Upper lobe of left lung (tissue), 6 donors: ENCODE measurements around the gene FOXA1. TPM values are rescaled to one million over a fixed set of nuclear protein-coding genes. Genes with fewer than 3 reads are reported as not detected.

Experiments
- ATAC-seq, 2 donors: fragments of 200-7000 bp; cut with Tn5 transposase; one replicate each; pipeline ENCODE4 v1.9.1; 2022; ENCODE audit warnings: mild to moderate bottlenecking in 2 of 2, moderate library complexity in 2 of 2; ENCODE audit not compliant: low FRiP score in 2 of 2
- DNase-seq, 2 donors: peaks; one replicate each; pipeline ENCODE4 v3.0.0-alpha.2; 2019 to 2020
- H3K27ac ChIP-seq, 4 donors: fragments of 200-600 bp; sonication (generic); one replicate each; pipeline ENCODE4 v1.5.1; 2016 to 2019
- H3K27me3 ChIP-seq, 4 donors: fragments of 200-600 bp; sonication (generic); one replicate each; pipeline ENCODE4 v1.5.1; 2017 to 2019
- H3K36me3 ChIP-seq, 4 donors: fragments of 200-600 bp; sonication (generic); one replicate each; pipeline ENCODE4 v1.5.1; 2016 to 2019
- H3K4me1 ChIP-seq, 4 donors: fragments of 200-600 bp; sonication (generic); one replicate each; pipeline ENCODE4 v1.5.1; 2018 to 2019
- H3K4me3 ChIP-seq, 4 donors: fragments of 200-600 bp; sonication (generic); one replicate each; pipeline ENCODE4 v1.5.1; 2017 to 2019; ENCODE audit warnings: mild to moderate bottlenecking in 2 of 4, moderate library complexity in 1 of 4
- H3K9me3 ChIP-seq, 4 donors: fragments of 200-600 bp; sonication (generic); one replicate each; pipeline ENCODE4 v1.5.1; 2018 to 2019
- EP300 ChIP-seq, 4 donors: sonication (generic); formaldehyde crosslinking; IDR thresholded peaks; one replicate each; pipeline ENCODE4 v1.5.1; 2017; ENCODE audit warnings: antibody characterized with exemption in 4 of 4, control low read depth in 2 of 4
- POLR2A ChIP-seq, 4 donors: fragments of 450-650 bp; IDR thresholded peaks; one replicate each; pipeline ENCODE4 v1.5.1; 2016 to 2017; ENCODE audit warnings: antibody characterized with exemption in 4 of 4, mild to moderate bottlenecking in 2 of 4
- POLR2AphosphoS5 ChIP-seq, 2 donors: sonication (generic); formaldehyde crosslinking; IDR thresholded peaks; one replicate each; pipeline ENCODE4 v1.5.1; 2017; ENCODE audit warnings: antibody characterized with exemption in 2 of 2
- WGBS, 2 donors: methylation state at CpG; one replicate each; pipeline ENCODE4 v1.1.5; 2017 to 2018; 5-methylcytosine and 5-hydroxymethylcytosine counted together
- total RNA-seq, 6 donors: library from RNA; depleted of rRNA in 4 of 6; stranded (reverse); fragments of >200 nt in 4 of 6; gene quantifications; one replicate each; pipeline versions ENCODE4 v1.1.0 to v1.2.1, GENCODE V29; 2016 to 2021
- TF ChIP-seq, protein P1 (sequence below), 6 experiments: fragments of 450-650 bp in 4 of 6; fragments of 200-600 bp in 2 of 6; sonication (generic) in 2 of 6; IDR thresholded peaks; one replicate each; pipeline ENCODE4 v1.5.1; 2016 to 2019; ENCODE audit warnings: antibody characterized with exemption in 6 of 6
- donor health status: DM: no; HTN: no; CAD: no; lungs with moderate emphysema.
- donor health status: DM: no; HTN: yes; CAD: no; lungs with severe emphysema.

FOXA1 gene
- total RNA-seq, 6 donors from 2014 or later, result 25.1 to 69.2 (median 34.6) TPM

DNA sequence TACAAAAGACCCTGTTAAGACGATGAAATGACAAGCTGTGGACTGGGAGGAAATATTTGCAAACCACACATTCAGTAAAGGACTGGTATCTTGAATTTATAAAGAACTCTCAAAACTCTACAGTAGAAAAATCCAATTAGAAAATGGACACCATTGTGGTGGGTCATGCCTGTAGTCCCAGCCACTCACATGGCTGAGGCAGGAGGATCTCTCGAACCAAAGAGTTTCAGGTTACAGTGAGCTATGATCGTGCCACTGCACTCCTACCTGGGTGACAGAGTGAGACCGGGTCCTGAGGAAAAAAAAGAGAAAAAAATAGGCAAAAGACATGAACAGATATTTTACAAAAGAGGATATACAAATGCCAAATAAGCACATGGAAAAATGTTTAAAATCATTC lies 42.3 kb upstream of the FOXA1 start:
- no peaks in the 10 kb centered on the region for H3K4me1 ChIP-seq
- WGBS, 2 donors, result 74 to 75% methylated on average over 4 of the region's 4 CpGs
- H3K36me3 ChIP-seq, result no peaks in the 10 kb centered on the region
- H3K9me3 ChIP-seq, result peaks cover 0 to 2% (median under 1%) of the 10 kb centered on the region in 4 donors
- no peak overlapping the region for H3K27ac ChIP-seq
- H3K4me3 ChIP-seq, result no peak overlapping the region
- no peak for TF ChIP-seq POLR2AphosphoS5 (IDR thresholded peaks at IDR 0.05)
- TF ChIP-seq POLR2A (IDR thresholded peaks at IDR 0.05), result no peak
- TF ChIP-seq, protein P1, sequence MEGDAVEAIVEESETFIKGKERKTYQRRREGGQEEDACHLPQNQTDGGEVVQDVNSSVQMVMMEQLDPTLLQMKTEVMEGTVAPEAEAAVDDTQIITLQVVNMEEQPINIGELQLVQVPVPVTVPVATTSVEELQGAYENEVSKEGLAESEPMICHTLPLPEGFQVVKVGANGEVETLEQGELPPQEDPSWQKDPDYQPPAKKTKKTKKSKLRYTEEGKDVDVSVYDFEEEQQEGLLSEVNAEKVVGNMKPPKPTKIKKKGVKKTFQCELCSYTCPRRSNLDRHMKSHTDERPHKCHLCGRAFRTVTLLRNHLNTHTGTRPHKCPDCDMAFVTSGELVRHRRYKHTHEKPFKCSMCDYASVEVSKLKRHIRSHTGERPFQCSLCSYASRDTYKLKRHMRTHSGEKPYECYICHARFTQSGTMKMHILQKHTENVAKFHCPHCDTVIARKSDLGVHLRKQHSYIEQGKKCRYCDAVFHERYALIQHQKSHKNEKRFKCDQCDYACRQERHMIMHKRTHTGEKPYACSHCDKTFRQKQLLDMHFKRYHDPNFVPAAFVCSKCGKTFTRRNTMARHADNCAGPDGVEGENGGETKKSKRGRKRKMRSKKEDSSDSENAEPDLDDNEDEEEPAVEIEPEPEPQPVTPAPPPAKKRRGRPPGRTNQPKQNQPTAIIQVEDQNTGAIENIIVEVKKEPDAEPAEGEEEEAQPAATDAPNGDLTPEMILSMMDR (IDR thresholded peaks at IDR 0.05), result no peak
- no peak for TF ChIP-seq EP300 (IDR thresholded peaks at IDR 0.05)
- DNase-seq (no peak), ATAC-seq (no peak)
- H3K27me3 ChIP-seq, result no peaks in the 10 kb centered on the region

DNA sequence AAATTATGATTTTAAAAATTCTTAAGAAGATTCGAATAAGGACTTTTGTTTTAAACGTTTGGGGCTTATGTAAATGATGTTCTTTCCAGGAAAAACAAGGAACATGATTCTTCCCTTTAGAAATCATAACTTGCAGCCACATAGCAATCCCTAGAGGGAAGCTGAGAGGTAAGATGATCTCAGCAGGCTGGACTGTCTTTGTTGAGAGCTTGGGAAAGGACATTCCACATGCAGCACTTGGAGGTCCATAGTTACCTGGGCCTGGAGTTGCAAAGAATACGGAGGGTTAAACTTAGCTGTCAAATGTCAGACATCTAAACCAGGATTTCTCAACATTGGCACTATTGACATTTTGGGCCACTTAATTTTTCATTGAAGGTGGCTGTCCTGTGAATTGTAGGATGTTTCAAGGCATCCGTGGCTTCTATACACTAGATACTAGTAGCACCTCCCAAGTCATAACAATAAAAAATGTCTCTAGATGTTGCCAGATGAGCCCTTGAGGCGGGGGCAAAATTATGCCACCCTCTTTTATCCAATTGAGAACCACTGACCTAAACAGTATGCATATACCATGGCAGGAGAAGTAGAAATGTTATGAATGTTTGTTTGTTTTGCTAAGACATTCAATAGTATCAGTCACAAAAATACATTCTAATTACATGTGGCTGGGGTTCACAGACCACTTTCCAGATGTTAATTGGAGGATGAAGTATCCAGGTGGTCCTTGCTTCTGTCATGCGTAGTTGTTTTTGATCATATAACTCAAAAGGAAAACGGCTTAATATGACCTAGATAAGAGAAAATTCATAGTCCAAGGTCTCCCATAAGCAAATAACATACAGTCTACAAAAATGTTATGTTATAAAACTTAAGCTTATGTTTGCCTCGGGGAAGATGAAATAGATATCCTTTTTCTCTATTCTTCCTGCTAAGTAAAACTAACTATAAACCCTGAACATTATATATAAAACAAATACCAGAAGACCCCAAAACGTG lies 30.8 kb upstream of the FOXA1 start:
- 73 to 76% methylated on average over 9 of the region's 9 CpGs for WGBS, 2 donors
- DNase-seq (no peak), ATAC-seq (no peak)
- Histone ChIP-seq H3K4me3 (no peak overlapping the region), H3K27me3 (no peaks in the 10 kb centered on the region), H3K9me3 (peaks cover 0 to 3% (median 0%) of the 10 kb centered on the region in 4 donors), H3K4me1 (peaks cover 0 to 5% (median 0%) of the 10 kb centered on the region in 4 donors), H3K36me3 (no peaks in the 10 kb centered on the region), H3K27ac (no peak overlapping the region)
- TF ChIP-seq, protein P1 (IDR thresholded peaks at IDR 0.05), result no peak
- TF ChIP-seq POLR2AphosphoS5 (IDR thresholded peaks at IDR 0.05) (no peak), POLR2A (IDR thresholded peaks at IDR 0.05) (no peak), EP300 (IDR thresholded peaks at IDR 0.05) (no peak)

DNA sequence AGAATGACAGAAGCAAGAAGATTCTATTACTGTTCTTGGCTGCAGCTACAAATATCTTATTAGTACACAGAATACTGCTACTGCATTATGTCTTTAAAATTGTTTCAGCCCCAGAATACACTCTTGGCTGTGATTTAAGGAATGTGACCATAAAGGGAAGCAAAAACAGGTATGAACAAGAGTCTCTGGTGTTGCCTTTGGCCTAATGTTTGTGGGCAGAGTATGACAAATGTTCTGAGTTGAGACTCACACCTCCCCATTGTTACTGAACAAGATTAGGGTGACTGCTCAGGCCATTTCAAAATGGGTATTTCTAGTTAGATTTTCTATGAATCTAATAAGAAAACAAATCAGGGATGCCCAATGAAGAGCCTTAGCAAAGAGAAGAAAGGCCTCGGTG lies 28.9 kb upstream of the FOXA1 start:
- H3K27me3 ChIP-seq, result no peaks in the 10 kb centered on the region
- WGBS, 2 donors, result 85 to 96% methylated on average over 1 of the region's 1 CpG
- no peak overlapping the region for H3K4me3 ChIP-seq
- peaks cover 0 to 3% (median 0%) of the 10 kb centered on the region in 4 donors for H3K9me3 ChIP-seq
- no peak for TF ChIP-seq EP300 (IDR thresholded peaks at IDR 0.05)
- no peak for TF ChIP-seq POLR2AphosphoS5 (IDR thresholded peaks at IDR 0.05)
- TF ChIP-seq, protein P1 (IDR thresholded peaks at IDR 0.05), result no peak
- TF ChIP-seq POLR2A (IDR thresholded peaks at IDR 0.05), result no peak
- DNase-seq, result no peak
- H3K4me1 ChIP-seq, result peaks cover 0 to 5% (median 0%) of the 10 kb centered on the region in 4 donors
- no peaks in the 10 kb centered on the region for H3K36me3 ChIP-seq
- no peak overlapping the region for H3K27ac ChIP-seq
- ATAC-seq, result no peak

DNA sequence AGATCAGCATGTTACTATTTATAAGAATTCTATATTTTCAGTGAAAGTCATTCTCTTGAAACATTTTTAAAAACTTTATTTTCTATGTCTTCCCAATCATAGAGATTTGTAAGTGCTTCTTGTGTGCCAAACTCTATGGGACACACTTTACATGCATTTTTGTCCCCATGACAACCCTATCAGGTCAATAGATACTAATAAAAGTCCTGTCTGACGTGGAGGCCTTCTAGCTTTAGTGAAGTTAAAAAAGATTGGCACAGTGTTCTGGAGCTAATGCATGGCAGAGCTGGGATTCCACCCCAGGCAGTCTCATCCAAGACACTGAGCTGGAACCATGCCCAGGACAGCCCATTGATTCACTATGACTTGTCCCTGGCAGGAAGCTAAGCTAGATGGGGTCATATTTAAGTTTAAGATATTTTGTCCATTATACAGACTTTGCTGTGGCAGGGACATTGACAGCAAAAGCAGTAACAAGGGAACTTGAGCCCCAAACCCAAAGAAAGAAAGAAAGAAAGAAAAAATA lies 28.4 kb upstream of the FOXA1 start:
- 47 to 61% methylated on average over 1 of the region's 1 CpG for WGBS, 2 donors
- peaks cover 0 to 5% (median 0%) of the 10 kb centered on the region in 4 donors for H3K4me1 ChIP-seq
- ATAC-seq, result no peak
- H3K36me3 ChIP-seq, result no peaks in the 10 kb centered on the region
- no peak overlapping the region for H3K4me3 ChIP-seq
- H3K27ac ChIP-seq, result no peak overlapping the region
- TF ChIP-seq EP300 (IDR thresholded peaks at IDR 0.05) (no peak), POLR2AphosphoS5 (IDR thresholded peaks at IDR 0.05) (no peak), POLR2A (IDR thresholded peaks at IDR 0.05) (no peak)
- TF ChIP-seq, protein P1 (IDR thresholded peaks at IDR 0.05), result no peak
- no peaks in the 10 kb centered on the region for H3K27me3 ChIP-seq
- no peak for DNase-seq
- H3K9me3 ChIP-seq, result peaks cover 0 to under 1% (median 0%) of the 10 kb centered on the region in 4 donors
